SK-N-MC (cell line): ENCODE measurements around the gene OPRM1.

Experiments
- DNase-seq: peaks from one replicate; pipeline ENCODE4 v3.0.0-alpha.2; 2011; ENCODE audit warnings: low read depth, low spot score
- H3K27ac ChIP-seq: fragments of 200-600 bp; sonication (generic); 2 replicates; pipeline ENCODE4 v1.5.1; 2016; ENCODE audit warnings: mixed run types
- H3K36me3 ChIP-seq: fragments of 200-600 bp; sonication (generic); 2 replicates; pipeline ENCODE4 v1.6.1; 2017; ENCODE audit warnings: antibody characterized with exemption, low read length, mixed read lengths; ENCODE audit not compliant: insufficient read depth
- H3K4me3 ChIP-seq: fragments of 200-600 bp; sonication (generic); 2 replicates; pipeline ENCODE4 v1.5.1; 2016
- H3K9ac ChIP-seq: fragments of 200-600 bp; sonication (generic); 2 replicates; pipeline ENCODE4 v1.8.0; 2017; ENCODE audit warnings: mixed run types, mixed read lengths; ENCODE audit not compliant: insufficient read length
- H3K9me3 ChIP-seq: fragments of 200-600 bp; sonication (generic); 2 replicates; pipeline ENCODE4 v1.6.1; 2017; ENCODE audit warnings: low read depth, mild to moderate bottlenecking, antibody characterized with exemption, low read length, moderate library complexity, mixed read lengths
- EZH2 ChIP-seq: fragments of 200-600 bp; sonication (generic); IDR thresholded peaks from one replicate; pipeline ENCODE4 v1.6.1; 2017; ENCODE audit warnings: antibody characterized with exemption
- FOXP2 ChIP-seq: optimal IDR thresholded peaks from 2 replicates; pipeline ENCODE3; 2011; ENCODE audit warnings: mild to moderate bottlenecking, moderate library complexity; ENCODE audit not compliant: insufficient read depth; ENCODE audit errors: extremely low read length, control extremely low read depth
- POLR2AphosphoS5 ChIP-seq: IDR thresholded peaks from 2 replicates; pipeline ENCODE4 v1.6.1; 2012; ENCODE audit warnings: mild to moderate bottlenecking, low read depth, low read length, borderline replicate concordance

OPRM1 gene

GRCh38 chr6:154292066-154292465 lies 253.0 kb downstream of the OPRM1 start:
- Histone ChIP-seq H3K27ac (no peak overlapping the region), H3K4me3 (no peak overlapping the region), H3K9ac (no peak overlapping the region), H3K36me3 (no peaks in the 10 kb centered on the region), H3K9me3 (no peaks in the 10 kb centered on the region)
- DNase-seq = no peak
- TF ChIP-seq EZH2 (no peak), POLR2AphosphoS5 (no peak), FOXP2 (no peak)

DNA sequence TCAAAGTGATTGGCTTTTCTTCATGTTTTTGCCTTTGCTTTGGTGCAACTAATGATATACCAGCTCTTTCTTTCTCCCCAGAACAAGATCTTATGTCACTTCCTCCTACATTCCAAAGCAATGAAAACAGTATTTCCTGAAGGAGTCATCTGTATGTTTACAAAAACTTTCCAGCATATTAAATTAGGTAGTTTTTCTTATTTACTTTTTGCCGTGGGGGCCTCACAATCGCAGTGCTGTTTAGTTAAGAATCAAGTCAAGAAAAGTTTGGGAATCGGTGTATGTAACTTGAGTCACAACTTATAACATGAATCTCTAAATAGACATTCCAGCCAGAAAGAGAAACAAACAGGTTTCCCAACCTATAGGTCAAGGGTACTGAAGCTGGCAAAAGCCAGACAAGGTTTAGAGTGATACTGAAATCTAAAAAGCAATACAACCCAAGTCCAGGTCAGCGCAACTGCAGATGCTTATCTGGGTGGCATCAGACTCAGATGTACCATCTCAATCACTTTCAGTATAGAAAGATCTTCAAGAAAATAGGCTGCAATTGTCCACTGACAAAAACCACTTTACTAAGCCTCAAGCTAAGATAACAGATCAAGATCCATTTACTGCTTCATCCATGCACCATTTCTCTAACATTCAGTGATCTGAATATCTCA lies 253.9 kb downstream of the OPRM1 start:
- Histone ChIP-seq H3K27ac (peak overlapping the region; percentile 48; the same call in 1 of the 2 replicates), H3K4me3 (peak overlapping the region; percentile 14; the same call in 1 of the 2 replicates), H3K9ac (no peak overlapping the region), H3K9me3 (no peaks in the 10 kb centered on the region), H3K36me3 (no peaks in the 10 kb centered on the region)
- no peak for TF ChIP-seq POLR2AphosphoS5
- TF ChIP-seq EZH2 = no peak
- no peak for TF ChIP-seq FOXP2
- no peak for DNase-seq

DNA sequence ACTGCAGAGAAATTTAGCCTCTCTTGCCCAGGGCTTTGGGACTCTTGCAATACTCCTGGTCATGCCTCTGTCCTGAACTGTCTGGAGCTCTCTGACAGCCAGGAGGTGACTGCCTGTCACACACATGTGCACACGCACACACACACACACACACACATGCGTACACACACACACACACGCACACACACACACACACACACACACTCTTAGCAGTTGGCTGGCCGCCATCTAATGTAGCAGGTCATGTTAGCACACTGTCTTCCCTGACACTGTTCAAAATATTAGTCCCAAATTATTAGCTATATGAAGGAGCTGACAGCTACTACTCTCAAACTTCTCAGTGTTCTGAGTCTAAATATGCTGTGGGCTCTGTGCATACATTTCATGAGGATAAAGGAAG lies 256.7 kb downstream of the OPRM1 start:
- Histone ChIP-seq H3K4me3 (no peak overlapping the region), H3K9ac (no peak overlapping the region), H3K36me3 (no peaks in the 10 kb centered on the region), H3K27ac (no peak overlapping the region), H3K9me3 (no peaks in the 10 kb centered on the region)
- DNase-seq = no peak
- TF ChIP-seq FOXP2 (no peak), EZH2 (no peak), POLR2AphosphoS5 (no peak)
